GM23338 (cell line): ENCODE results near the gene ADCY3. TPM values are rescaled to one million over a fixed set of nuclear protein-coding genes. Genes with fewer than 3 reads are reported as not detected.

Source experiments
- ATAC-seq: fragments of 200-7000 bp; cut with Tn5 transposase; 3 replicates; pipeline ENCODE4 v1.9.1; 2020
- DNase-seq: peaks from one replicate; pipeline ENCODE4 v3.0.0-alpha.2; 2015; ENCODE audit warnings: low spot score
- H2AFZ ChIP-seq: fragments of 200-600 bp; sonication (generic); 2 replicates; pipeline ENCODE4 v1.8.0; 2016; ENCODE audit warnings: antibody characterized with exemption, mild to moderate bottlenecking, moderate library complexity
- H3F3A ChIP-seq: fragments of 200-600 bp; sonication (generic); replicated peaks from 2 replicates; pipeline ENCODE4 v1.8.0; 2017; ENCODE audit warnings: antibody characterized with exemption, mixed run types, low read depth
- H3K27ac ChIP-seq: fragments of 200-600 bp; sonication (generic); 2 replicates; pipeline ENCODE4 v1.6.1; 2016; ENCODE audit warnings: low read depth
- H3K27me3 ChIP-seq: fragments of 200-600 bp; sonication (generic); 2 replicates; pipeline ENCODE4 v1.8.0; 2016; ENCODE audit warnings: mild to moderate bottlenecking, mixed run types, moderate library complexity; ENCODE audit not compliant: insufficient read depth
- H3K36me3 ChIP-seq: fragments of 200-600 bp; sonication (generic); 2 replicates; pipeline ENCODE4 v1.8.0; 2016; ENCODE audit warnings: mild to moderate bottlenecking; ENCODE audit not compliant: insufficient read depth
- H3K4me1 ChIP-seq: fragments of 200-600 bp; sonication (generic); 2 replicates; pipeline ENCODE4 v1.8.0; 2016; ENCODE audit warnings: mild to moderate bottlenecking, moderate library complexity; ENCODE audit not compliant: insufficient read depth
- H3K4me2 ChIP-seq: fragments of 200-600 bp; sonication (generic); 2 replicates; pipeline ENCODE4 v1.7.1; 2017; ENCODE audit warnings: mixed run types
- H3K4me3 ChIP-seq: fragments of 200-600 bp; sonication (generic); 2 replicates; pipeline ENCODE4 v1.6.1; 2016; ENCODE audit warnings: mixed run types
- H3K79me2 ChIP-seq: fragments of 200-600 bp; sonication (generic); replicated peaks from 2 replicates; pipeline ENCODE4 v1.8.0; 2017; ENCODE audit warnings: mild to moderate bottlenecking; ENCODE audit not compliant: insufficient read depth
- H3K9me2 ChIP-seq: fragments of 200-600 bp; sonication (generic); 2 replicates; pipeline ENCODE4 v1.8.0; 2017; ENCODE audit not compliant: insufficient read depth
- H4K20me1 ChIP-seq: fragments of 200-600 bp; sonication (generic); replicated peaks from 2 replicates; pipeline ENCODE4 v1.8.0; 2017; ENCODE audit warnings: mild to moderate bottlenecking; ENCODE audit not compliant: insufficient read depth
- H3K27ac Mint-ChIP-seq: 2 replicates; pipeline ENCODE4 v1.8.0; 2020; ENCODE audit warnings: inconsistent platforms, mild to moderate bottlenecking, moderate library complexity, mixed read lengths
- H3K27me3 Mint-ChIP-seq: 3 replicates; pipeline ENCODE4 v1.8.0; 2022; ENCODE audit warnings: low read depth, mild to moderate bottlenecking, moderate library complexity, mixed read lengths, inconsistent platforms; ENCODE audit not compliant: insufficient read depth, poor library complexity
- H3K36me3 Mint-ChIP-seq: 3 replicates; pipeline ENCODE4 v1.8.0; 2021; ENCODE audit warnings: low read depth, mild to moderate bottlenecking, inconsistent platforms, moderate library complexity, mixed read lengths
- H3K4me1 Mint-ChIP-seq: 3 replicates; pipeline ENCODE4 v1.8.0; 2020; ENCODE audit warnings: mild to moderate bottlenecking, inconsistent platforms, mixed read lengths
- H3K4me3 Mint-ChIP-seq: 3 replicates; pipeline ENCODE4 v1.8.0; 2021; ENCODE audit warnings: moderate library complexity, mild to moderate bottlenecking, inconsistent platforms, mixed read lengths
- H3K9me3 Mint-ChIP-seq: 3 replicates; pipeline ENCODE4 v1.8.0; 2020; ENCODE audit warnings: moderate library complexity, mild to moderate bottlenecking, inconsistent platforms, mixed read lengths
- CREB1 ChIP-seq: fragments of 250-450 bp; sonication (Bioruptor Pico); IDR thresholded peaks from 2 replicates; pipeline ENCODE4 v1.5.0; 2020; ENCODE audit warnings: low read depth, mild to moderate bottlenecking, moderate library complexity
- CTCF ChIP-seq, 2 experiments: fragments of 200-600 bp in 1 of 2; sonication (generic) in 1 of 2; conservative IDR thresholded peaks; 2 replicates each; pipeline versions ENCODE4 v1.5.1 to v1.6.1; 2016 to 2017; ENCODE audit warnings: antibody characterized with exemption in 2 of 2, low read depth in 2 of 2, mild to moderate bottlenecking in 2 of 2, moderate library complexity in 1 of 2
- ETS1 ChIP-seq: IDR thresholded peaks from 2 replicates; pipeline ENCODE4 v1.6.1; 2016; ENCODE audit warnings: antibody characterized with exemption
- EZH2phosphoT487 ChIP-seq: fragments of 200-600 bp; sonication (generic); IDR thresholded peaks from one replicate; pipeline ENCODE4 v1.8.1; 2018; ENCODE audit warnings: antibody characterized with exemption; ENCODE audit not compliant: unreplicated experiment
- JUNB ChIP-seq: IDR thresholded peaks from one replicate; pipeline ENCODE4 v1.6.1; 2016; ENCODE audit warnings: antibody characterized with exemption; ENCODE audit not compliant: unreplicated experiment
- NANOG ChIP-seq: IDR thresholded peaks from 2 replicates; pipeline ENCODE4 v1.6.1; 2016; ENCODE audit warnings: antibody characterized with exemption, borderline replicate concordance
- POLR2AphosphoS5 ChIP-seq: IDR thresholded peaks from 2 replicates; pipeline ENCODE4 v1.6.1; 2016; ENCODE audit warnings: antibody characterized with exemption, low read depth
- REST ChIP-seq: IDR thresholded peaks from one replicate; pipeline ENCODE4 v1.6.1; 2018; ENCODE audit warnings: antibody characterized with exemption; ENCODE audit not compliant: unreplicated experiment
- STAT1 ChIP-seq: IDR thresholded peaks from one replicate; pipeline ENCODE4 v1.6.1; 2016; ENCODE audit warnings: antibody characterized with exemption; ENCODE audit not compliant: unreplicated experiment
- ZNF114 ChIP-seq: fragments of 250-450 bp; sonication (Bioruptor Pico); IDR thresholded peaks from 2 replicates; pipeline ENCODE4 v1.5.0; 2020; ENCODE audit warnings: mild to moderate bottlenecking, moderate library complexity
- ZNF331 ChIP-seq: fragments of 250-450 bp; sonication (Bioruptor Pico); IDR thresholded peaks from 2 replicates; pipeline ENCODE4 v1.5.0; 2020; ENCODE audit warnings: low read depth, mild to moderate bottlenecking, moderate library complexity
- ZNF462 ChIP-seq: fragments of 250-450 bp; sonication (Bioruptor Pico); IDR thresholded peaks from 2 replicates; pipeline ENCODE4 v1.5.0; 2020; ENCODE audit warnings: mild to moderate bottlenecking, moderate library complexity
- polyA plus RNA-seq: library from polyadenylated mRNA; unstranded; fragments of >200 nt; fragmentation: Nextera tagmentation; extraction: Ambion mirVana; gene quantifications from 2 replicates; pipeline ENCODE4 v1.2.1, GENCODE V29; 2016
- total RNA-seq: library from RNA; depleted of rRNA; stranded (reverse); fragments of >200 nt; shearing (Covaris generic); gene quantifications from 2 replicates; pipeline ENCODE4 v1.2.3, GENCODE V29; 2014

ADCY3 gene
- total and polyA plus RNA-seq, 2 experiments from 2014 or later: 9.7 to 32.4 TPM

GRCh38 chr2:24959761-24960160, 39.7 kb upstream of the ADCY3 start:
- Histone ChIP-seq H3F3A (no peaks in the 10 kb centered on the region), H3K79me2 (no peaks in the 10 kb centered on the region), H3K4me2 (no peak overlapping the region), H4K20me1 (no peaks in the 10 kb centered on the region), H3K27ac (no peak overlapping the region), H3K9me2 (no peaks in the 10 kb centered on the region), H3K36me3 (peaks cover 14% of the 10 kb centered on the region), H2AFZ (no peak overlapping the region), H3K4me3 (no peak overlapping the region), H3K4me1 (peaks cover 6% of the 10 kb centered on the region), H3K27me3 (no peaks in the 10 kb centered on the region)
- H3K9me3 Mint-ChIP-seq: no peaks in the 10 kb centered on the region; the same call in 1 of the 3 replicates
- H3K4me1 Mint-ChIP-seq: peaks cover 10% of the 10 kb centered on the region; the same call in 2 of the 3 replicates
- H3K36me3 Mint-ChIP-seq: peaks cover 30% of the 10 kb centered on the region
- no peak overlapping the region for H3K27ac Mint-ChIP-seq
- TF ChIP-seq REST: no peak
- TF ChIP-seq POLR2AphosphoS5: no peak
- TF ChIP-seq CREB1: no peak
- no peak for TF ChIP-seq JUNB
- no peak for TF ChIP-seq ETS1
- no peak for TF ChIP-seq ZNF114 (CRISPR knock-in tag)
- no peak for TF ChIP-seq NANOG
- no peak for TF ChIP-seq CTCF (conservative IDR thresholded peaks at IDR 0.05; ENCODE audit: low read depth in 2 of 2)
- no peak for TF ChIP-seq ZNF331
- TF ChIP-seq ZNF462 (CRISPR knock-in tag): no peak
- TF ChIP-seq EZH2phosphoT487: no peak
- no peak for TF ChIP-seq STAT1
- ATAC-seq: no peak
- no peak for DNase-seq
- H3K27me3 Mint-ChIP-seq: peaks cover 2% of the 10 kb centered on the region
- no peak overlapping the region for H3K4me3 Mint-ChIP-seq
